Measurements from ENCODE around the gene ULBP3.
A peak's percentile ranks its signal among the peaks of the same experiment; 100 is the strongest.
"Not testable (repeated sequence)": the region's sequence is repeated elsewhere in the genome, so short reads cannot be mapped to it uniquely, and the experiment has no call there.

The ULBP3 gene

GRCh38 chr6:150038202-150039062 lies 30.5 kb downstream of the ULBP3 start:
- DNase-seq = no peak

- no peak for DNase-seq
Observed at GRCh38 chr6:150037526-150038201, 31.3 kb downstream of the ULBP3 start.

- DNase-seq = no peak
Observed at GRCh38 chr6:150036081-150036480, 32.8 kb downstream of the ULBP3 start.

- no peak for DNase-seq
Observed at GRCh38 chr6:150033207-150033771, 35.6 kb downstream of the ULBP3 start.

- DNase-seq = no peak
Observed at GRCh38 chr6:150032598-150032997, 36.3 kb downstream of the ULBP3 start.

GRCh38 chr6:150030611-150031010 lies 38.3 kb downstream of the ULBP3 start:
- DNase-seq = no peak

- no peak for DNase-seq
Observed at GRCh38 chr6:150029749-150030148, 39.2 kb downstream of the ULBP3 start.

- no peak for DNase-seq
Observed at GRCh38 chr6:150029276-150029675, 39.6 kb downstream of the ULBP3 start.

- DNase-seq = no peak
Observed at GRCh38 chr6:150028799-150029198, 40.1 kb downstream of the ULBP3 start.

- no peak for DNase-seq
Observed at GRCh38 chr6:150027806-150028565, 40.9 kb downstream of the ULBP3 start.

GRCh38 chr6:150026976-150027805 lies 41.7 kb downstream of the ULBP3 start:
- no peak for DNase-seq

GRCh38 chr6:150025201-150025917 lies 43.6 kb downstream of the ULBP3 start, which contains the start of gene RAET1L:
Gene RAET1L, minus strand, starts transcription at chr6:150025532. Its CDS starts 61 bp downstream, at chr6:150025471.
- no peak for DNase-seq

GRCh38 chr6:150024646-150025155 lies 44.2 kb downstream of the ULBP3 start:
- DNase-seq = no peak

GRCh38 chr6:150024021-150024420 lies 44.9 kb downstream of the ULBP3 start:
- DNase-seq = not testable (repeated sequence)

- not testable (repeated sequence) for DNase-seq
Observed at GRCh38 chr6:150021870-150022269, 47.1 kb downstream of the ULBP3 start.

- no peak for DNase-seq
Observed at GRCh38 chr6:150018846-150019580, 49.9 kb downstream of the ULBP3 start.

- DNase-seq = not testable (repeated sequence)
Observed at GRCh38 chr6:150017186-150017521, 51.8 kb downstream of the ULBP3 start.

GRCh38 chr6:150016324-150017185 lies 52.4 kb downstream of the ULBP3 start:
- peak; percentile 38 for DNase-seq

GRCh38 chr6:150015281-150016001 lies 53.5 kb downstream of the ULBP3 start:
- not testable (repeated sequence) for DNase-seq
